ENCODE measurements around the gene MYL11. TPM values are rescaled to one million over a fixed set of nuclear protein-coding genes. Genes with fewer than 3 reads are reported as not detected.
A peak's percentile ranks its signal among the peaks of the same experiment; 100 is the strongest.

The MYL11 gene
- total RNA-seq, 1 experiment from 2014 or later: 1.4 TPM

DNA sequence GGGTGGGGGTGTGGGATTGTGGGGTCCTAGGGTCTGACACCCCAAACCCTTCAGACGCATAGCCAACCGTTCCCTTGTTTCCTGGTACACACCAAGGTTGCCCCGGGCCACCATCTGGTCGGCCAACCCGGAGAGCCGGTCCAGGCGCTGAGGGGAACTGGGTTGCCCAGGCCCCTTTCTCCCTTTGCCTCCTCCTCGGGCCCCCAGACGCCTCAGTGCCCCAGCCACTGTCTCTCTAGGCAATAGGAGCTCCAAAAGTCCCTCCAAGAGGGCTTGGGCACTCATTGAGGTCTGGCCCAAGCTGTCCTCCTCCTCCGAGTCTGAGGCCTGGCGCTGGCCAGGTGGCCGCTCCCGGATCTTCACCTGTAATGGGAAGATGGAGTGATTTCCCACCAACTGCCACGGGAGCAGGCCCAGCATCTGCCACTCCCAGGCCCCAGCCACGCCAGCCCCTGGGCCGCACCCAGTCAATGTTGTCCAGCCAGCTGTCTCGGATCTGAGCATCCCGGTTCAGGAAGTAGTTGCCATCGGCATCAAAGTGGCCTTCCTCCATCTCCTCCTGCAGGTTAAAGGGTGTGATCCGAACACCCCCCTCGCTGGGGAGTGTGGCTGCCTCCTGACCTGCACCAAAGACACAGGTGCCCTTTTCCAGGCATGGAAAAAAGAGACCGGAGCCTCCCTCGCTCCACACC is 21.0 kb upstream of the MYL11 start:
- peak overlapping the region; percentile 83 for H3K4me2 ChIP-seq
- peaks cover 19% of the 10 kb centered on the region for H3K4me1 ChIP-seq (replicated peaks; ENCODE audit: insufficient read depth)

DNA sequence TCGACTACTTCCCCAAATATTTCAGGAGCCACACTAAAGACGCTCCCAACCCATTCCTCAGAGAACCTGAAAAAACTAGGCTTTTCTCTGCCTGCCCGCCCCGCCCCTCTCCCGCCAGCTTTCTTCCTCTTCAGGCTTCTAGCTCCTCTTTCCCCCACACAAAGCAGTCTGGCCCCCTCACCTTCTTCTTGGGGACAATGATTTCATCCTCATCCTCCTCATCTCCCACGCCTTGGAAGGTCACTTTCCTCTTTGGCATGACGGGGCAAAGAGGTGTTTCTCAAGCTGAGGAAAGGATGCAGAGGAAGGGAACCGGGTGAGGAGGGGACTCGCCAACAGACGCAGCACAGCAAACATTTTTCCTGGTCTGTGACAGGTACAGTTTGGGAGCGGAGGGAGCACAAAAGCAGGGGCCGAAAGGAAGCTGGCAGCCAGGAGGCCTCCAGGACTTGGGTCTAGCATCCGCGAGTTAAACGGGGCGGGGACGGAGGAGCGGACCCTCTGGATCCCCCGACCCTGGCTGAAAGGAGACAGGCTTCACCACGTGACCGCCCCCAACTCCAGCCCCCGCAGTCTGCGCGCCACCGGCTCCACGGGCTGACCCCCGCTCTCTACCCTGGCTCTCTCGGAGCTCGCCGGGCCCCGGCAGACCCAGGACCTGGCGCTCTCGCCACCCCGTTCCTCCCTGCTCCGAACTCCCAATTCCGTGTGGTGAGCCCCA is 20.0 kb upstream of the MYL11 start:
- H3K27ac ChIP-seq: peak overlapping the region; percentile 82
- H3K4me3 ChIP-seq: peak overlapping the region; percentile 99
- H3F3A ChIP-seq (ENCODE audit: insufficient read depth, low read depth): peaks cover 38% of the 10 kb centered on the region
- H2AFZ ChIP-seq: peak overlapping the region; percentile 88
- ChIA-PET POLR2A (ENCODE audit: unreplicated experiment) (interaction anchor here (0.7 to 1.0 kb wide), 3 partner anchors 16 to 197 kb away, joined by 4 to 7 read pairs (median 6); partner anchors contain the start of gene ZNF771), CTCF (interaction anchor here (0.6 to 1.2 kb wide), 3 partner anchors 16 to 75 kb away, joined by 3 to 4 read pairs (median 3); partner anchors contain the start of gene DCTPP1)
- H4K20me1 ChIP-seq (ENCODE audit: insufficient read depth): peaks cover 6% of the 10 kb centered on the region
- no peaks in the 10 kb centered on the region for H3K27me3 ChIP-seq (ENCODE audit: insufficient read depth, low read depth)
- peak in 1 of 2 experiments; percentile 16 for DNase-seq
- H3K4me1 ChIP-seq (replicated peaks; ENCODE audit: insufficient read depth): peaks cover 19% of the 10 kb centered on the region
- H3K36me3 ChIP-seq (ENCODE audit: low read depth): peaks cover 17% of the 10 kb centered on the region; the same call in 1 of the 2 replicates
- TF ChIP-seq, protein P1, sequence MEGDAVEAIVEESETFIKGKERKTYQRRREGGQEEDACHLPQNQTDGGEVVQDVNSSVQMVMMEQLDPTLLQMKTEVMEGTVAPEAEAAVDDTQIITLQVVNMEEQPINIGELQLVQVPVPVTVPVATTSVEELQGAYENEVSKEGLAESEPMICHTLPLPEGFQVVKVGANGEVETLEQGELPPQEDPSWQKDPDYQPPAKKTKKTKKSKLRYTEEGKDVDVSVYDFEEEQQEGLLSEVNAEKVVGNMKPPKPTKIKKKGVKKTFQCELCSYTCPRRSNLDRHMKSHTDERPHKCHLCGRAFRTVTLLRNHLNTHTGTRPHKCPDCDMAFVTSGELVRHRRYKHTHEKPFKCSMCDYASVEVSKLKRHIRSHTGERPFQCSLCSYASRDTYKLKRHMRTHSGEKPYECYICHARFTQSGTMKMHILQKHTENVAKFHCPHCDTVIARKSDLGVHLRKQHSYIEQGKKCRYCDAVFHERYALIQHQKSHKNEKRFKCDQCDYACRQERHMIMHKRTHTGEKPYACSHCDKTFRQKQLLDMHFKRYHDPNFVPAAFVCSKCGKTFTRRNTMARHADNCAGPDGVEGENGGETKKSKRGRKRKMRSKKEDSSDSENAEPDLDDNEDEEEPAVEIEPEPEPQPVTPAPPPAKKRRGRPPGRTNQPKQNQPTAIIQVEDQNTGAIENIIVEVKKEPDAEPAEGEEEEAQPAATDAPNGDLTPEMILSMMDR (conservative IDR thresholded peaks at IDR 0.05): no peak
- no peak for TF ChIP-seq EZH2 (IDR thresholded peaks at IDR 0.05; ENCODE audit: low read depth)
- intact Hi-C loops (cut with micrococcal nuclease; ENCODE audit: unreplicated experiment): loop anchor here (1.0 to 5.0 kb wide), 7 partner anchors 19 to 304 kb away; partner anchors contain the start of genes ALDOA, FBRS, TBX6 and ZNF48
- peak overlapping the region; percentile 83 for H3K4me2 ChIP-seq
- peaks cover 22% of the 10 kb centered on the region for H3K79me2 ChIP-seq (ENCODE audit: low read depth)
- no peaks in the 10 kb centered on the region for H3K9me2 ChIP-seq (ENCODE audit: insufficient read depth)
- TSS peak; percentile 42 for BruUV-seq (replicated peaks)
- no peaks in the 10 kb centered on the region for H3K9me3 ChIP-seq (ENCODE audit: insufficient read depth, low read depth)

More for the DNA sequence above, 21.0 kb upstream of the MYL11 start:
- no peak for DNase-seq
- intact Hi-C loops (cut with micrococcal nuclease; ENCODE audit: unreplicated experiment): loop anchor here (2.0 kb wide), 2 partner anchors 55 to 289 kb away; partner anchors contain the start of gene ALDOA
- Histone ChIP-seq H3K36me3 (ENCODE audit: low read depth) (peaks cover 13% of the 10 kb centered on the region; the same call in 1 of the 2 replicates), H3K9me2 (ENCODE audit: insufficient read depth) (no peaks in the 10 kb centered on the region), H2AFZ (no peak overlapping the region), H3K4me3 (peak overlapping the region; percentile 99), H3K27me3 (ENCODE audit: insufficient read depth, low read depth) (no peaks in the 10 kb centered on the region), H3K9me3 (ENCODE audit: insufficient read depth, low read depth) (no peaks in the 10 kb centered on the region), H3K79me2 (ENCODE audit: low read depth) (peaks cover 22% of the 10 kb centered on the region), H3K27ac (no peak overlapping the region), H3F3A (ENCODE audit: insufficient read depth, low read depth) (peaks cover 46% of the 10 kb centered on the region), H4K20me1 (ENCODE audit: insufficient read depth) (peaks cover 6% of the 10 kb centered on the region)
- no TSS peak for BruUV-seq (replicated peaks)
- ChIA-PET POLR2A (ENCODE audit: unreplicated experiment) (interaction anchor here (0.7 kb wide), 1 partner anchor 196 kb away, joined by 6 read pairs; no protein-coding TSS in a partner anchor), CTCF (interaction anchor here (0.6 to 0.7 kb wide), 2 partner anchors 17 to 76 kb away, joined by 3 read pairs; partner anchors contain the start of gene DCTPP1)
- no peak for TF ChIP-seq EZH2 (IDR thresholded peaks at IDR 0.05; ENCODE audit: low read depth)
- TF ChIP-seq, protein P1 (conservative IDR thresholded peaks at IDR 0.05): no peak
